ENCODE data around the gene ZNF224.

DNA sequence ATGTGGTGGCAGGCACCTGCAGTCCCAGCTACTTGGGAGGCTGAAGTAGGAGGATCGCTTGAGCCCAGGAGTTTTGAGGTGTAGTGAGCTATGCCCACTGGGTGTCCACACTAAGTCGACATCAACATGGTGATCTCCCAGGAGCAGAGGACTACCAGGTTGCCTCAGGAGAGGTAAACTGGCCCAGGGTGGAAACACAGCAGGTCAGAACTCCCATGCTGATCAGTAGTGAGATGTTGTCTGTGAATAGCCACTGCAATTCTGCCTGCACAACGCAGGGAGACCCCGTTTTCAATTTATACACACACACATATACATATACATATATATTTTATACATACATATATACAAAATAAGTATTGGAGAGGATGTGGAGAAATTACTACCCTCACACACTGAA is 2.1 kb upstream of the ZNF224 start:
- TF ChIP-seq POLR2A (IDR thresholded peaks at IDR 0.05) (no peak), CTCF (IDR thresholded peaks at IDR 0.05) (no peak), POLR2AphosphoS5 (IDR thresholded peaks at IDR 0.05) (no peak), EP300 (IDR thresholded peaks at IDR 0.05) (no peak)
